Right lobe of liver (tissue), 6 donors: ENCODE results near the gene ZNF493. TPM values are rescaled to one million over a fixed set of nuclear protein-coding genes. Genes with fewer than 3 reads are reported as not detected.

Experiments
- ATAC-seq, 4 donors: fragments of 200-7000 bp; cut with Tn5 transposase; one replicate each; pipeline ENCODE4 v1.9.1; 2020; ENCODE audit warnings: mild to moderate bottlenecking in 4 of 4, moderate library complexity in 4 of 4
- DNase-seq, 3 donors: peaks; one replicate each; pipeline ENCODE4 v3.0.0-alpha.2; 2020
- H3K27ac ChIP-seq, 3 donors: fragments of 200-600 bp; one replicate each; pipeline ENCODE4 v1.8.0; 2022
- H3K27me3 ChIP-seq, 2 donors: fragments of 200-600 bp; one replicate each; pipeline ENCODE4 v1.8.0; 2022
- H3K36me3 ChIP-seq, 4 donors: fragments of 200-600 bp; sonication (generic) in 1 of 4; one replicate each; pipeline versions ENCODE4 v1.5.1 to v1.8.0; 2017 to 2022; ENCODE audit warnings: control low read depth in 1 of 4
- H3K4me1 ChIP-seq, 4 donors: fragments of 200-600 bp; sonication (generic) in 1 of 4; one replicate each; pipeline versions ENCODE4 v1.5.1 to v1.8.0; 2017 to 2022; ENCODE audit warnings: control low read depth in 1 of 4
- H3K4me3 ChIP-seq, 3 donors: fragments of 200-600 bp; one replicate each; pipeline ENCODE4 v1.8.0; 2022
- H3K9me3 ChIP-seq, 4 donors: fragments of 200-600 bp; sonication (generic) in 1 of 4; one replicate each; pipeline versions ENCODE4 v1.5.1 to v1.8.0; 2017 to 2022; ENCODE audit warnings: control low read depth in 1 of 4
- CTCF ChIP-seq, 4 donors: fragments of 200-600 bp in 3 of 4; fragments of 450-650 bp in 1 of 4; IDR thresholded peaks; one replicate each; pipeline versions ENCODE4 v1.5.1 to v1.8.0; 2016 to 2022; ENCODE audit warnings: antibody characterized with exemption in 4 of 4, mild to moderate bottlenecking in 2 of 4
- POLR2A ChIP-seq: fragments of 450-650 bp; IDR thresholded peaks from one replicate; pipeline ENCODE4 v1.6.1; 2017; ENCODE audit warnings: antibody characterized with exemption, mild to moderate bottlenecking
- WGBS: methylation state at CpG from one replicate; pipeline ENCODE4 v1.1.6; 2018; ENCODE audit warnings: low coverage, low lambda C conversion rate; ENCODE audit not compliant: insufficient coverage; ENCODE audit errors: missing lambda C conversion rate; 5-methylcytosine and 5-hydroxymethylcytosine counted together
- intact Hi-C, 2 donors: fragments of 100-400 bp; cut with DNase I; formaldehyde crosslinking; loops; one replicate each; pipeline versions ENCODE4 v1.11.2 to v1.14.1; 2022
- total RNA-seq, 6 experiments: library from RNA; depleted of rRNA in 2 of 6; stranded (reverse); fragments of >200 nt in 2 of 6; fragmentation: NEBNext Ultra II Directional in 3 of 6; extraction: Animal tissue kit (Norgen Biotek cat#: 25700) in 3 of 6; gene quantifications; one replicate each; pipeline versions ENCODE4 v1.1.0 to v1.2.4, GENCODE V29; 2016 to 2023
- donor health status: DM: no; HTN: yes; CAD: no.
- donor health status: DM: no; HTN: no; CAD: no.
- donor health status: DM: no; HTN: no; CAD: no.
- donor health status: DM: no; HTN: yes; CAD: no.
- donor health status: DM: no; HTN: yes; CAD: no.

The ZNF493 gene
- total RNA-seq, 6 experiments from 2014 or later = 5.9 to 9.3 (median 6.8) TPM

GRCh38 chr19:21474671-21475181, 77.8 kb downstream of the ZNF493 start:
- peaks cover 0 to 8% of the 10 kb centered on the region in 2 donors for H3K27me3 ChIP-seq
- H3K4me1 ChIP-seq = no peaks in the 10 kb centered on the region
- peak overlapping the region; percentile 35 to 45 (median 41) for H3K4me3 ChIP-seq
- no peak for TF ChIP-seq CTCF (IDR thresholded peaks at IDR 0.05)
- no peak for TF ChIP-seq POLR2A
- no peaks in the 10 kb centered on the region for H3K36me3 ChIP-seq
- DNase-seq = peak; percentile 69 to 74 (median 72)
- no peaks in the 10 kb centered on the region for H3K9me3 ChIP-seq
- intact Hi-C loops = no loop called here
- WGBS = 0% methylated on average over 11 of the region's 37 CpGs
- no peak overlapping the region for H3K27ac ChIP-seq
- peak; percentile 91 to 96 (median 94) for ATAC-seq

Other genes starting within 250 kb of the ZNF493 start
- gene ZNF708, start 67.7 kb upstream of the ZNF493 start, total RNA-seq = 1 to 10 TPM; 2.1 to 4.2 (median 3.2) TPM
- gene ZNF738, start 38.1 kb upstream of the ZNF493 start, total RNA-seq = under 1 TPM; 0.18 to 0.81 (median 0.60) TPM
- gene ZNF429, start 108.5 kb downstream of the ZNF493 start, total RNA-seq = 1 to 10 TPM; 4.8 to 9.6 (median 7.6) TPM